WERI-Rb-1 (cell line): ENCODE results near the gene PDK2.

ENCODE experiments used
- DNase-seq: peaks from one replicate; pipeline ENCODE4 v3.0.0-alpha.2; 2020
- H3K27ac ChIP-seq: fragments of 250-450 bp; sonication (Bioruptor Pico); 2 replicates; pipeline ENCODE4 v1.5.1; 2020; ENCODE audit warnings: mild to moderate bottlenecking, moderate library complexity
- H3K27me3 ChIP-seq: fragments of 250-450 bp; sonication (Bioruptor Pico); 2 replicates; pipeline ENCODE4 v1.5.1; 2021; ENCODE audit warnings: mild to moderate bottlenecking, low read depth, moderate library complexity; ENCODE audit not compliant: insufficient read depth, severe bottlenecking
- H3K36me3 ChIP-seq: fragments of 250-450 bp; sonication (Bioruptor Pico); 2 replicates; pipeline ENCODE4 v1.5.1; 2020; ENCODE audit warnings: mild to moderate bottlenecking, moderate library complexity
- H3K4me3 ChIP-seq: 2 replicates; pipeline ENCODE4 v1.5.1; 2011; ENCODE audit warnings: low read depth, mild to moderate bottlenecking, control low read depth, low read length
- H3K9me3 ChIP-seq: fragments of 250-450 bp; sonication (Bioruptor Pico); 2 replicates; pipeline ENCODE4 v1.5.1; 2021; ENCODE audit warnings: mild to moderate bottlenecking, moderate library complexity; ENCODE audit not compliant: severe bottlenecking
- TF ChIP-seq, protein P1 (sequence below): IDR thresholded peaks from 2 replicates; pipeline ENCODE4 v1.5.1; 2011; ENCODE audit warnings: low read depth, mild to moderate bottlenecking, control low read depth, inconsistent platforms, low read length

PDK2 gene

DNA sequence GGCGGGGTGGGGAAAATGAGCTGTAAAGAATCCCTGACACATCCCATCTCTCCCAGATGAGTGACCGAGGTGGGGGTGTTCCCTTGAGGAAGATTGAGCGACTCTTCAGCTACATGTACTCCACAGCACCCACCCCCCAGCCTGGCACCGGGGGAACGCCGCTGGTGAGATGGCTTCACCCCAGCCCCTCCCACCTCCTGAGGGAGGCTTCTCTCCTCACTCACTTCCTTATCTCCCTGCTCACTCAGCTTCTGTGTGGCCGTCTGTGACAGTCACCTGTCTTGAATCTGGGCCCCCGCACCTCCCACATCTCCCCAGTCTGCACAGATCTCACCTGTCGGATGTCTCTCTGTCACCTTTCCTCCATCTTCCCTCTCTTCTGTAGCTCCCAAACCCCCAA lies 13.4 kb downstream of the PDK2 start:
- Histone ChIP-seq H3K27ac (no peak overlapping the region), H3K27me3 (no peaks in the 10 kb centered on the region), H3K4me3 (no peak overlapping the region), H3K36me3 (peaks cover 21% of the 10 kb centered on the region), H3K9me3 (no peaks in the 10 kb centered on the region)
- TF ChIP-seq, protein P1, sequence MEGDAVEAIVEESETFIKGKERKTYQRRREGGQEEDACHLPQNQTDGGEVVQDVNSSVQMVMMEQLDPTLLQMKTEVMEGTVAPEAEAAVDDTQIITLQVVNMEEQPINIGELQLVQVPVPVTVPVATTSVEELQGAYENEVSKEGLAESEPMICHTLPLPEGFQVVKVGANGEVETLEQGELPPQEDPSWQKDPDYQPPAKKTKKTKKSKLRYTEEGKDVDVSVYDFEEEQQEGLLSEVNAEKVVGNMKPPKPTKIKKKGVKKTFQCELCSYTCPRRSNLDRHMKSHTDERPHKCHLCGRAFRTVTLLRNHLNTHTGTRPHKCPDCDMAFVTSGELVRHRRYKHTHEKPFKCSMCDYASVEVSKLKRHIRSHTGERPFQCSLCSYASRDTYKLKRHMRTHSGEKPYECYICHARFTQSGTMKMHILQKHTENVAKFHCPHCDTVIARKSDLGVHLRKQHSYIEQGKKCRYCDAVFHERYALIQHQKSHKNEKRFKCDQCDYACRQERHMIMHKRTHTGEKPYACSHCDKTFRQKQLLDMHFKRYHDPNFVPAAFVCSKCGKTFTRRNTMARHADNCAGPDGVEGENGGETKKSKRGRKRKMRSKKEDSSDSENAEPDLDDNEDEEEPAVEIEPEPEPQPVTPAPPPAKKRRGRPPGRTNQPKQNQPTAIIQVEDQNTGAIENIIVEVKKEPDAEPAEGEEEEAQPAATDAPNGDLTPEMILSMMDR, result no peak
- DNase-seq, result no peak

DNA sequence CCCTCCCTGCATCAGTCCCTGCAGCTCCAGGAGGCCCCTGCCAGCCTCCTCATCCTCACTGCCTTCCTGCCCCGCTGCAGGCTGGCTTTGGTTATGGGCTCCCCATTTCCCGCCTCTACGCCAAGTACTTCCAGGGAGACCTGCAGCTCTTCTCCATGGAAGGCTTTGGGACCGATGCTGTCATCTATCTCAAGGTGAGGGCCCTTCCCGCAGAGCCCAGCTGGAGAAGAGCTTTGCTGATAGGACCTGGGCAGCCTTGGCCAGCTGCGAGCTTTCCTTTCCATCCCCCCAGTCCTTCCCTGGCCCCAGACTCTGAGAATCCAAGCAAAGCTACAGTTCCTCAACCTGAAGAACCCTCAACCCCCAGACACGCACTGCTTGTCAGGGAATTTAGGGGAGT lies 14.1 kb downstream of the PDK2 start:
- no peak overlapping the region for H3K4me3 ChIP-seq
- H3K9me3 ChIP-seq, result no peaks in the 10 kb centered on the region
- H3K36me3 ChIP-seq, result peaks cover 25% of the 10 kb centered on the region
- no peaks in the 10 kb centered on the region for H3K27me3 ChIP-seq
- DNase-seq, result no peak
- TF ChIP-seq, protein P1, result no peak
- no peak overlapping the region for H3K27ac ChIP-seq

DNA sequence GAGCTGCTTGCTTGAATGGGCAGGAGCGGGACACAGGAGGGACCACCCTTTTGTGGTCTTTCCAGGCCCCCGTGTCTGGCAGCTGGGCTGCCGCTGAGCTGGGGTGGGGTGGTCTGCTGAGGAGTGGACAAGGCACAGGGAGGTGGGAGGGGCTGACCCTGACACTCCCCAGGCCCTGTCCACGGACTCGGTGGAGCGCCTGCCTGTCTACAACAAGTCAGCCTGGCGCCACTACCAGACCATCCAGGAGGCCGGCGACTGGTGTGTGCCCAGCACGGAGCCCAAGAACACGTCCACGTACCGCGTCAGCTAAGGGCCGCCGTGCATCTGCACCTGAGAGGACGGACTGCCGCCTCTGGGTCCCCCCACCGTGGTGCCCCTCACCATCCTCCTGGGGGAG lies 14.6 kb downstream of the PDK2 start:
- Histone ChIP-seq H3K4me3 (no peak overlapping the region), H3K27me3 (no peaks in the 10 kb centered on the region), H3K9me3 (no peaks in the 10 kb centered on the region), H3K36me3 (peaks cover 25% of the 10 kb centered on the region), H3K27ac (no peak overlapping the region; the same call in 1 of the 2 replicates)
- TF ChIP-seq, protein P1, result no peak
- DNase-seq, result no peak

DNA sequence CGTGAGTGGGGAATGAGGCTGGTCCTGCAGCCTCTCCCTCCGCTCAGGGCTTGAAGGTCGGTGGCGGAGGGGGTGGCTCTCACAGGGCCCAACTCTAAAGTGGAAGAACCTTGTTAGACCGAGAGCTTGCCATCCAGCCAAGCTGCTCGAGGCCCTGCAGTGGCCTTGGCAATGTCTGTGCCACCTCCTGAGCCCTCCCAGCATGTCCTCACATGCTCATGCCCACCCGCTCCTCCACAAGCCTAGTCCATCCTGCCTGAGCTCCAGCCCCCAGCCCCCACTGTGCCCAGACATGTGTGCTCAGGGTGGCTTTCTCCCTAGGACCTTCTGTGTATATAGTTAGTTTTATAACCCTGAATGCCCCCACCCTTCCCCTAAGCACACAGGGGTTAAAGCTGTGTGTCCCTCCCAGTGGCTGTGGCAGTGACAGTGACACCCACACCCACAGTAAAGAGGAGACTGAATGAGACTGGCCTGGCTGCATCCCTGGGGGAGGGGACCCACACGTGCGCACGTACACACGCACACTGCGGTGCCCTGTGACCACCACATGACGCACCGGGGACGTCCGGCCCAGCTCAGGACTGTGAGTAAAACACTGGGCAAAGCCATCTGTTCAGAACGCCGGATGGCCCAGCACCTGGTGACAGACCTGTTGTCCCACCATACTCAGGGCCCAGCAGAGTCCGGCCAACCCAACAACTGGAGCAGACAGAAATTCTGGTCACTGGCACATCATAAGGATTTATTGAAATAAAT lies 15.6 kb downstream of the PDK2 start:
- TF ChIP-seq, protein P1, result no peak
- Histone ChIP-seq H3K27me3 (no peaks in the 10 kb centered on the region), H3K9me3 (no peaks in the 10 kb centered on the region), H3K27ac (peak overlapping the region; percentile 87), H3K4me3 (no peak overlapping the region), H3K36me3 (peaks cover 32% of the 10 kb centered on the region)
- DNase-seq, result peak; percentile 85

DNA sequence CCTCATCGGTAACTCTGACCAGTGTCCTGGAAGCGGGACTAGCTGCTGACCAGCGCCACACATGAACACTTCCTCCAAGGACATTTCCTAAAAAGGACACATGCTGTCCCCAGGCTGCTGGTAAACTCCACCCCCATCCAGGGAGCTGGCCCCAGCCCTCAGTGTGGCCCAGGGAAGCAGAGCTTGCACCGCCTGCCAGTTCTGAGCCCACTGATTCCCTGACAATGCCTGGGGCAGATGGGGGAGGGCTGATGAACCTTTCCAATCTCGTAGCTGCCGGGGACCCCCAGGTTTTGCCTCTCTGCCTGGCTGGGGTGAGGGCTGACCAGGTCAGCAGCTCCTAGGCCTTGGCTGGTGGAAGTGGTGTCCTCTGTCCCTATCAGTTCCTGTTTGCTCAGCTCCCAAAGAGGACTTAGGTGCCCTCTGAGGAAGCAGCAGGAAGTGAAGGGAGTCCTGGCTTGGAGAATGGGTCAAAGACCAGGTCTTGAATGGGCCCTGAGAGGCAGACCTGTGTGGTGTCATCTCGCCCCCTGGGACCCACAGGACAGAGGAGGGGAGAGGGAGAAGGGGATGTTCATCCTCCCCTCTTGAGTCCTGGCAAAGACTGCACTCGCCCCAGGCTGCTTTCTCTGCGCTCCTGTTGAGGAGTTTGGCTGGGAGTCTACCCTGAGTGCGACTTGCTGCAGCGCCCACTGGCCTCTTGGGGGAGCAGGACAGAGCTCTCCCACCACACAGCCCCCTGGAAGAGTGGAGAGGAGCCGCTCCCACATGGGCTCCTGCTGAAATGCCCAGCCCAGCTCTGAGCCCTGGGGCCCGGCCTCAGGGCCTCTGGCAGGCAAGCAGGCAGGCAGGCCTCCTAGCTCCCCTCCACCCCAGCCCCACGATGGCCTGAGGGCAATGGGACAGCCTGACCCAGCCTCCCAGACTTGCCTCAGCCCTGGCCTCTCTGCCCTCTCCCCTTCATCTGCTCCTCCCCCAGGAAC lies 16.8 kb downstream of the PDK2 start:
- H3K4me3 ChIP-seq, result no peak overlapping the region
- TF ChIP-seq, protein P1, result peak; percentile 29; the same call in 1 of the 2 replicates
- no peaks in the 10 kb centered on the region for H3K9me3 ChIP-seq
- H3K36me3 ChIP-seq, result peaks cover 40% of the 10 kb centered on the region
- H3K27ac ChIP-seq, result peak overlapping the region; percentile 87
- no peaks in the 10 kb centered on the region for H3K27me3 ChIP-seq
- DNase-seq, result peak; percentile 87
